Osteocyte (in vitro differentiated cells): ENCODE measurements around the gene HADHB. TPM values are rescaled to one million over a fixed set of nuclear protein-coding genes. Genes with fewer than 3 reads are reported as not detected.

Experiments used
- DNase-seq: peaks from one replicate; pipeline ENCODE4 v3.0.0; 2021; ENCODE audit warnings: mixed read lengths; ENCODE audit not compliant: unreplicated experiment; ENCODE audit errors: extremely low spot score
- H3K27ac Mint-ChIP-seq: one replicate; pipeline ENCODE4 v1.8.0; 2021; ENCODE audit warnings: mild to moderate bottlenecking, mixed read lengths; ENCODE audit not compliant: unreplicated experiment
- H3K27me3 Mint-ChIP-seq: one replicate; pipeline ENCODE4 v1.8.0; 2021; ENCODE audit warnings: mixed read lengths; ENCODE audit not compliant: unreplicated experiment
- H3K36me3 Mint-ChIP-seq: one replicate; pipeline ENCODE4 v1.8.0; 2021; ENCODE audit warnings: mixed read lengths; ENCODE audit not compliant: unreplicated experiment
- H3K4me1 Mint-ChIP-seq: one replicate; pipeline ENCODE4 v1.8.0; 2021; ENCODE audit warnings: mixed read lengths; ENCODE audit not compliant: unreplicated experiment
- H3K4me3 Mint-ChIP-seq: one replicate; pipeline ENCODE4 v1.8.0; 2021; ENCODE audit warnings: mild to moderate bottlenecking, moderate library complexity, mixed read lengths; ENCODE audit not compliant: unreplicated experiment
- H3K9me3 Mint-ChIP-seq: one replicate; pipeline ENCODE4 v1.8.0; 2021; ENCODE audit warnings: mixed read lengths; ENCODE audit not compliant: unreplicated experiment
- CTCF ChIP-seq: fragments of 200-600 bp; sonication (generic); IDR thresholded peaks from 2 replicates; pipeline ENCODE4 v1.5.0; 2021; ENCODE audit warnings: antibody characterized with exemption, mild to moderate bottlenecking, moderate library complexity
- total RNA-seq: library from RNA; stranded (reverse); gene quantifications from 2 replicates; pipeline ENCODE4 v1.2.1, GENCODE V29; 2021

The HADHB gene
- total RNA-seq, 1 donor from 2014 or later: 98.5 TPM

- Mint-ChIP-seq H3K27me3 (peaks cover 3% of the 10 kb centered on the region), H3K27ac (no peak overlapping the region), H3K4me1 (no peaks in the 10 kb centered on the region), H3K4me3 (no peak overlapping the region), H3K9me3 (no peaks in the 10 kb centered on the region), H3K36me3 (no peaks in the 10 kb centered on the region)
- no peak for TF ChIP-seq CTCF
- no peak for DNase-seq
These were observed 65.2 kb downstream of the HADHB start for GRCh38 chr2:26309921-26310320.

- no peaks in the 10 kb centered on the region for H3K36me3 Mint-ChIP-seq
- H3K4me1 Mint-ChIP-seq: no peaks in the 10 kb centered on the region
- peaks cover 18% of the 10 kb centered on the region for H3K27me3 Mint-ChIP-seq
- H3K4me3 Mint-ChIP-seq: no peak overlapping the region
- no peak for DNase-seq
- no peak for TF ChIP-seq CTCF
- no peaks in the 10 kb centered on the region for H3K9me3 Mint-ChIP-seq
- H3K27ac Mint-ChIP-seq: no peak overlapping the region
These were observed 67.7 kb downstream of the HADHB start for GRCh38 chr2:26312471-26312870.

GRCh38 chr2:26313446-26313845 lies 68.7 kb downstream of the HADHB start:
- DNase-seq: no peak
- Mint-ChIP-seq H3K27ac (no peak overlapping the region), H3K4me1 (no peaks in the 10 kb centered on the region), H3K36me3 (no peaks in the 10 kb centered on the region), H3K27me3 (peaks cover 26% of the 10 kb centered on the region), H3K4me3 (no peak overlapping the region), H3K9me3 (no peaks in the 10 kb centered on the region)
- TF ChIP-seq CTCF: no peak

GRCh38 chr2:26314243-26314642 lies 69.5 kb downstream of the HADHB start:
- TF ChIP-seq CTCF: no peak
- Mint-ChIP-seq H3K36me3 (no peaks in the 10 kb centered on the region), H3K27me3 (peaks cover 33% of the 10 kb centered on the region)

GRCh38 chr2:26316041-26316440 lies 71.3 kb downstream of the HADHB start:
- peaks cover 40% of the 10 kb centered on the region for H3K27me3 Mint-ChIP-seq
- H3K27ac Mint-ChIP-seq: no peak overlapping the region
- H3K4me3 Mint-ChIP-seq: no peak overlapping the region
- H3K4me1 Mint-ChIP-seq: no peaks in the 10 kb centered on the region
- DNase-seq: no peak
- no peaks in the 10 kb centered on the region for H3K9me3 Mint-ChIP-seq
- peak; percentile 35 for TF ChIP-seq CTCF
- no peaks in the 10 kb centered on the region for H3K36me3 Mint-ChIP-seq

More at GRCh38 chr2:26314243-26314642, 69.5 kb downstream of the HADHB start:
- Mint-ChIP-seq H3K27ac (no peak overlapping the region), H3K4me1 (no peaks in the 10 kb centered on the region), H3K4me3 (no peak overlapping the region), H3K9me3 (no peaks in the 10 kb centered on the region)
- DNase-seq: no peak
